Measurements from ENCODE around the gene TMPRSS7.

Gene TMPRSS7

GRCh38 chr3:112002096-112002971, 32.2 kb upstream of the TMPRSS7 start:
- DNase-seq (ENCODE audit: low read depth, low spot score), result no peak
- Histone ChIP-seq H3K4me1 (ENCODE audit: control insufficient read depth, insufficient read depth, low read length) (peaks cover 2% of the 10 kb centered on the region; the same call in 1 of the 2 replicates), H3K27me3 (ENCODE audit: control insufficient read depth, insufficient read depth, low read length) (no peaks in the 10 kb centered on the region; the same call in 1 of the 2 replicates), H3K36me3 (ENCODE audit: control insufficient read depth, insufficient read depth, low read length) (no peaks in the 10 kb centered on the region), H3K27ac (ENCODE audit: low read length) (no peak overlapping the region), H3K9me3 (ENCODE audit: control insufficient read depth, insufficient read depth, low read length) (no peaks in the 10 kb centered on the region), H3K4me3 (ENCODE audit: low read length) (no peak overlapping the region)
- WGBS (ENCODE audit: insufficient coverage, insufficient read length), result no CpG with 5 or more reads among the region's 8 CpGs

GRCh38 chr3:112003321-112004080, 31.0 kb upstream of the TMPRSS7 start:
- Histone ChIP-seq H3K27ac (ENCODE audit: low read length) (no peak overlapping the region), H3K4me3 (ENCODE audit: low read length) (no peak overlapping the region), H3K36me3 (ENCODE audit: control insufficient read depth, insufficient read depth, low read length) (no peaks in the 10 kb centered on the region), H3K4me1 (ENCODE audit: control insufficient read depth, insufficient read depth, low read length) (peaks cover 2% of the 10 kb centered on the region; the same call in 1 of the 2 replicates), H3K9me3 (ENCODE audit: control insufficient read depth, insufficient read depth, low read length) (no peaks in the 10 kb centered on the region), H3K27me3 (ENCODE audit: control insufficient read depth, insufficient read depth, low read length) (no peaks in the 10 kb centered on the region; the same call in 1 of the 2 replicates)
- DNase-seq (ENCODE audit: low read depth, low spot score), result no peak
- no CpG with 5 or more reads among the region's 4 CpGs for WGBS (ENCODE audit: insufficient coverage, insufficient read length)

GRCh38 chr3:112004187-112004586, 30.3 kb upstream of the TMPRSS7 start:
- Histone ChIP-seq H3K4me1 (ENCODE audit: control insufficient read depth, insufficient read depth, low read length) (peaks cover 2% of the 10 kb centered on the region; the same call in 1 of the 2 replicates), H3K27ac (ENCODE audit: low read length) (no peak overlapping the region), H3K9me3 (ENCODE audit: control insufficient read depth, insufficient read depth, low read length) (no peaks in the 10 kb centered on the region), H3K4me3 (ENCODE audit: low read length) (no peak overlapping the region), H3K36me3 (ENCODE audit: control insufficient read depth, insufficient read depth, low read length) (no peaks in the 10 kb centered on the region), H3K27me3 (ENCODE audit: control insufficient read depth, insufficient read depth, low read length) (no peaks in the 10 kb centered on the region; the same call in 1 of the 2 replicates)
- 100% methylated on average over 1 of the region's 2 CpGs for WGBS (ENCODE audit: insufficient coverage, insufficient read length)
- no peak for DNase-seq (ENCODE audit: low read depth, low spot score)

- no peaks in the 10 kb centered on the region for H3K9me3 ChIP-seq (ENCODE audit: control insufficient read depth, insufficient read depth, low read length)
- H3K4me1 ChIP-seq (ENCODE audit: control insufficient read depth, insufficient read depth, low read length), result peaks cover 2% of the 10 kb centered on the region; the same call in 1 of the 2 replicates
- H3K36me3 ChIP-seq (ENCODE audit: control insufficient read depth, insufficient read depth, low read length), result no peaks in the 10 kb centered on the region
- H3K27ac ChIP-seq (ENCODE audit: low read length), result no peak overlapping the region
- DNase-seq (ENCODE audit: low read depth, low spot score), result no peak
- H3K27me3 ChIP-seq (ENCODE audit: control insufficient read depth, insufficient read depth, low read length), result no peaks in the 10 kb centered on the region; the same call in 1 of the 2 replicates
- WGBS (ENCODE audit: insufficient coverage, insufficient read length), result no CpG with 5 or more reads among the region's 2 CpGs
- no peak overlapping the region for H3K4me3 ChIP-seq (ENCODE audit: low read length)
Measured at GRCh38 chr3:112004669-112005068, 29.9 kb upstream of the TMPRSS7 start.

GRCh38 chr3:112005091-112005672, 29.4 kb upstream of the TMPRSS7 start:
- no peak for DNase-seq (ENCODE audit: low read depth, low spot score)
- H3K27me3 ChIP-seq (ENCODE audit: control insufficient read depth, insufficient read depth, low read length), result no peaks in the 10 kb centered on the region
- WGBS (ENCODE audit: insufficient coverage, insufficient read length), result no CpG with 5 or more reads among the region's 4 CpGs
- H3K9me3 ChIP-seq (ENCODE audit: control insufficient read depth, insufficient read depth, low read length), result no peaks in the 10 kb centered on the region
- no peak overlapping the region for H3K4me3 ChIP-seq (ENCODE audit: low read length)
- no peak overlapping the region for H3K27ac ChIP-seq (ENCODE audit: low read length)
- peaks cover 2% of the 10 kb centered on the region; the same call in 1 of the 2 replicates for H3K4me1 ChIP-seq (ENCODE audit: control insufficient read depth, insufficient read depth, low read length)
- H3K36me3 ChIP-seq (ENCODE audit: control insufficient read depth, insufficient read depth, low read length), result no peaks in the 10 kb centered on the region

- no peak for DNase-seq (ENCODE audit: low read depth, low spot score)
Measured at GRCh38 chr3:112007633-112008032, 26.9 kb upstream of the TMPRSS7 start.

GRCh38 chr3:112009670-112010069, 24.9 kb upstream of the TMPRSS7 start:
- Histone ChIP-seq H3K4me3 (ENCODE audit: low read length) (no peak overlapping the region), H3K4me1 (ENCODE audit: control insufficient read depth, insufficient read depth, low read length) (no peaks in the 10 kb centered on the region), H3K36me3 (ENCODE audit: control insufficient read depth, insufficient read depth, low read length) (no peaks in the 10 kb centered on the region), H3K27me3 (ENCODE audit: control insufficient read depth, insufficient read depth, low read length) (no peaks in the 10 kb centered on the region), H3K9me3 (ENCODE audit: control insufficient read depth, insufficient read depth, low read length) (no peaks in the 10 kb centered on the region), H3K27ac (ENCODE audit: low read length) (no peak overlapping the region)
- no peak for DNase-seq (ENCODE audit: low read depth, low spot score)
- no CpG with 5 or more reads among the region's 2 CpGs for WGBS (ENCODE audit: insufficient coverage, insufficient read length)

More at GRCh38 chr3:112007633-112008032, 26.9 kb upstream of the TMPRSS7 start:
- WGBS (ENCODE audit: insufficient coverage, insufficient read length), result no CpG with 5 or more reads among the region's 1 CpG
- Histone ChIP-seq H3K27ac (ENCODE audit: low read length) (no peak overlapping the region), H3K9me3 (ENCODE audit: control insufficient read depth, insufficient read depth, low read length) (no peaks in the 10 kb centered on the region), H3K4me3 (ENCODE audit: low read length) (no peak overlapping the region), H3K36me3 (ENCODE audit: control insufficient read depth, insufficient read depth, low read length) (no peaks in the 10 kb centered on the region), H3K27me3 (ENCODE audit: control insufficient read depth, insufficient read depth, low read length) (no peaks in the 10 kb centered on the region), H3K4me1 (ENCODE audit: control insufficient read depth, insufficient read depth, low read length) (no peaks in the 10 kb centered on the region)

- Histone ChIP-seq H3K9me3 (ENCODE audit: control insufficient read depth, insufficient read depth, low read length) (no peaks in the 10 kb centered on the region), H3K4me3 (ENCODE audit: low read length) (no peak overlapping the region), H3K4me1 (ENCODE audit: control insufficient read depth, insufficient read depth, low read length) (no peaks in the 10 kb centered on the region), H3K27me3 (ENCODE audit: control insufficient read depth, insufficient read depth, low read length) (no peaks in the 10 kb centered on the region), H3K36me3 (ENCODE audit: control insufficient read depth, insufficient read depth, low read length) (no peaks in the 10 kb centered on the region), H3K27ac (ENCODE audit: low read length) (no peak overlapping the region)
- DNase-seq (ENCODE audit: low read depth, low spot score), result no peak
- WGBS (ENCODE audit: insufficient coverage, insufficient read length), result no CpG with 5 or more reads among the region's 3 CpGs
Measured at GRCh38 chr3:112010636-112011035, 23.9 kb upstream of the TMPRSS7 start.

- WGBS (ENCODE audit: insufficient coverage, insufficient read length), result no CpG with 5 or more reads among the region's 6 CpGs
- no peaks in the 10 kb centered on the region for H3K27me3 ChIP-seq (ENCODE audit: control insufficient read depth, insufficient read depth, low read length)
- H3K9me3 ChIP-seq (ENCODE audit: control insufficient read depth, insufficient read depth, low read length), result no peaks in the 10 kb centered on the region
- H3K36me3 ChIP-seq (ENCODE audit: control insufficient read depth, insufficient read depth, low read length), result no peaks in the 10 kb centered on the region
- H3K27ac ChIP-seq (ENCODE audit: low read length), result no peak overlapping the region
- no peak overlapping the region for H3K4me3 ChIP-seq (ENCODE audit: low read length)
- H3K4me1 ChIP-seq (ENCODE audit: control insufficient read depth, insufficient read depth, low read length), result no peaks in the 10 kb centered on the region
- DNase-seq (ENCODE audit: low read depth, low spot score), result no peak
Measured at GRCh38 chr3:112011376-112011940, 23.1 kb upstream of the TMPRSS7 start.
